Caco-2 (cell line): ENCODE measurements around the gene EGFL8. TPM values are rescaled to one million over a fixed set of nuclear protein-coding genes. Genes with fewer than 3 reads are reported as not detected.

Experiments
- BruUV-seq: library from RNA; stranded (reverse); fragments of 400-500 nt; replicated peaks from 2 replicates; lab custom pipeline; 2021; lab: Mats Ljungman, UMichigan
- CTCF ChIA-PET: fragments of 300-600 bp; sonication (Branson Sonifier 250); formaldehyde crosslinking; loops from one replicate; lab custom pipeline; 2022; ENCODE audit warnings: antibody characterized with exemption; lab: Charles Lee
- POLR2A ChIA-PET: fragments of 300-600 bp; sonication (Branson Sonifier 250); formaldehyde crosslinking; loops from one replicate; lab custom pipeline; 2022; ENCODE audit warnings: antibody characterized with exemption; lab: Charles Lee
- DNase-seq, 2 experiments: peaks; one replicate each; pipeline versions ENCODE4 v3.0.0 to v3.0.0-alpha.2; 2020 to 2022
- H3K27me3 ChIP-seq: replicated peaks from 2 replicates; pipeline ENCODE4 v1.6.0; 2011; ENCODE audit warnings: low read length; ENCODE audit not compliant: control insufficient read depth, insufficient read depth
- H3K36me3 ChIP-seq: 2 replicates; pipeline ENCODE4 v1.5.1; 2011; ENCODE audit warnings: low read length; ENCODE audit not compliant: control insufficient read depth, insufficient read depth
- H3K4me1 ChIP-seq: fragments of 250-450 bp; sonication (Bioruptor Pico); 2 replicates; pipeline ENCODE4 v1.5.1; 2020; ENCODE audit warnings: mild to moderate bottlenecking
- H3K4me3 ChIP-seq: 2 replicates; pipeline ENCODE4 v1.5.1; 2011; ENCODE audit warnings: low read depth, mild to moderate bottlenecking, control low read depth, low read length
- H3K9me3 ChIP-seq: fragments of 250-450 bp; sonication (Bioruptor Pico); 2 replicates; pipeline ENCODE4 v1.5.1; 2020; ENCODE audit warnings: mild to moderate bottlenecking, moderate library complexity
- H3K27ac Mint-ChIP-seq: one replicate; pipeline ENCODE4 v1.8.0; 2022; ENCODE audit warnings: mixed read lengths; ENCODE audit not compliant: unreplicated experiment
- H3K27me3 Mint-ChIP-seq: one replicate; pipeline ENCODE4 v1.8.0; 2022; ENCODE audit warnings: mixed read lengths; ENCODE audit not compliant: insufficient read depth, unreplicated experiment
- H3K36me3 Mint-ChIP-seq: one replicate; pipeline ENCODE4 v1.8.0; 2022; ENCODE audit warnings: mild to moderate bottlenecking, mixed read lengths; ENCODE audit not compliant: insufficient read depth, unreplicated experiment
- H3K4me1 Mint-ChIP-seq: one replicate; pipeline ENCODE4 v1.8.0; 2022; ENCODE audit warnings: low read depth, mixed read lengths; ENCODE audit not compliant: unreplicated experiment
- H3K4me3 Mint-ChIP-seq: one replicate; pipeline ENCODE4 v1.8.0; 2022; ENCODE audit warnings: mild to moderate bottlenecking, moderate library complexity, mixed read lengths; ENCODE audit not compliant: unreplicated experiment
- H3K9me3 Mint-ChIP-seq: one replicate; pipeline ENCODE4 v1.8.0; 2022; ENCODE audit warnings: mixed read lengths; ENCODE audit not compliant: unreplicated experiment
- intact Hi-C: fragments of 100-400 bp; cut with micrococcal nuclease; formaldehyde crosslinking; loops from one replicate; pipeline ENCODE4 v1.10.0; 2022; ENCODE audit not compliant: unreplicated experiment
- total RNA-seq: library from RNA; stranded (reverse); gene quantifications from 2 replicates; pipeline ENCODE4 v1.2.3, GENCODE V29; 2022
- TF ChIP-seq, protein P1 (sequence below), 2 experiments: fragments of 200-600 bp in 1 of 2; IDR thresholded peaks; 1 replicate in 1 of 2; 2 replicates in 1 of 2; pipeline versions ENCODE4 v1.5.1 to v1.8.0; 2011 to 2022; ENCODE audit warnings: antibody characterized with exemption in 1 of 2, control low read depth in 1 of 2, inconsistent platforms in 1 of 2, low read depth in 1 of 2, low read length in 1 of 2, mild to moderate bottlenecking in 1 of 2, moderate library complexity in 1 of 2; ENCODE audit not compliant: insufficient read depth in 1 of 2, severe bottlenecking in 1 of 2, unreplicated experiment in 1 of 2

EGFL8 gene
- total RNA-seq, 1 experiment from 2014 or later: 45.0 TPM

GRCh38 chr6:32175711-32176475 lies 11.5 kb downstream of the EGFL8 start, which contains the start of gene AGPAT1:
Gene AGPAT1 (minus strand): TSS chr6:32176084. CDS start chr6:32171496, 4,588 bp downstream.
- DNase-seq: peak; percentile 97 to 98
- no TSS peak for BruUV-seq
- peaks cover 43% of the 10 kb centered on the region for H3K36me3 Mint-ChIP-seq

DNA sequence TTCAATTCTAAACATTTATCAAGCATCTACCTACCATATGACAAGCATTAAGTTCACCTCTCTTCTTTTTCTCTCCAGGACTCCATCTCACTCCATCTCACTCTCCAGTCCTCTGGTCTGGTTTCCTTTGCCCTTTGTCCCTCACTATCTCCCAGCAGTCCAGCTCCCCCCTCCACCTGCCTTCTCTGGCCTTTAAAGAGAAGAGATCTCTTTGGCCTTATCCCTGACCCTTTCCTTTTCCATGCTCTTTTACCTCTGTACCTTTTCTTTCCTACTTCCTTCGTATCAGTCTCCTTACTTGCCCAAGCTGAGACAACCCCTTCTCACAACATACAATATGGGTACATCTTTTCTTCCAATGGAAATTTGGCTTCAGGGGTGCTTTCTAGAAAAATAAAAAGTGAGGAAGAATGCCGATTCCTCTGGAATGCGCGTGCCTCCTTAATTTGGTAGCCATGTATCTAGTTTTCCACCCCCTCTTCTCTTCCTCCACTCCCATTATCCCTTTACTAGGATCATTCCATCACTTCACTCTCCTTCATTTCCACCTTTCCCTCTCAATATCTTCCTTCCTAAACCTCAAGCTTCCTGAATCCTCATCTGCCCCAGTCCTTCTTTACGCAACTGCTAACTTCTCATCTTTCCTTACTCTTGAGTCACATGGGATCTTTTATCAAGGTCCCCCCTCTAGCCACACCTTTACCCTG lies 12.2 kb downstream of the EGFL8 start:
- Histone ChIP-seq H3K9me3 (no peaks in the 10 kb centered on the region), H3K4me1 (peaks cover 22% of the 10 kb centered on the region), H3K4me3 (peak overlapping the region; percentile 87), H3K27me3 (no peaks in the 10 kb centered on the region), H3K36me3 (peaks cover 1% of the 10 kb centered on the region)
- peak overlapping the region; percentile 81 for H3K4me3 Mint-ChIP-seq
- DNase-seq: no peak
- H3K27me3 Mint-ChIP-seq: no peaks in the 10 kb centered on the region
- POLR2A ChIA-PET: interaction anchor here (0.6 to 1.4 kb wide), 4 partner anchors 14 to 795 kb away, joined by 3 to 29 read pairs (median 4); partner anchors contain the start of genes FKBPL and PBX2
- H3K36me3 Mint-ChIP-seq: peaks cover 38% of the 10 kb centered on the region
- CTCF ChIA-PET: interaction anchor here (1.2 to 2.1 kb wide), 4 partner anchors 9 to 83 kb away, joined by 3 to 24 read pairs (median 4); partner anchors contain the start of gene PBX2
- TF ChIP-seq, protein P1, sequence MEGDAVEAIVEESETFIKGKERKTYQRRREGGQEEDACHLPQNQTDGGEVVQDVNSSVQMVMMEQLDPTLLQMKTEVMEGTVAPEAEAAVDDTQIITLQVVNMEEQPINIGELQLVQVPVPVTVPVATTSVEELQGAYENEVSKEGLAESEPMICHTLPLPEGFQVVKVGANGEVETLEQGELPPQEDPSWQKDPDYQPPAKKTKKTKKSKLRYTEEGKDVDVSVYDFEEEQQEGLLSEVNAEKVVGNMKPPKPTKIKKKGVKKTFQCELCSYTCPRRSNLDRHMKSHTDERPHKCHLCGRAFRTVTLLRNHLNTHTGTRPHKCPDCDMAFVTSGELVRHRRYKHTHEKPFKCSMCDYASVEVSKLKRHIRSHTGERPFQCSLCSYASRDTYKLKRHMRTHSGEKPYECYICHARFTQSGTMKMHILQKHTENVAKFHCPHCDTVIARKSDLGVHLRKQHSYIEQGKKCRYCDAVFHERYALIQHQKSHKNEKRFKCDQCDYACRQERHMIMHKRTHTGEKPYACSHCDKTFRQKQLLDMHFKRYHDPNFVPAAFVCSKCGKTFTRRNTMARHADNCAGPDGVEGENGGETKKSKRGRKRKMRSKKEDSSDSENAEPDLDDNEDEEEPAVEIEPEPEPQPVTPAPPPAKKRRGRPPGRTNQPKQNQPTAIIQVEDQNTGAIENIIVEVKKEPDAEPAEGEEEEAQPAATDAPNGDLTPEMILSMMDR (IDR thresholded peaks at IDR 0.05; ENCODE audit: insufficient read depth in 1 of 2, low read depth in 1 of 2, low read length in 1 of 2, severe bottlenecking in 1 of 2, unreplicated experiment in 1 of 2): no peak
- H3K4me1 Mint-ChIP-seq: peaks cover 46% of the 10 kb centered on the region
- TSS peak; percentile 63 for BruUV-seq
- peak overlapping the region; percentile 94 for H3K27ac Mint-ChIP-seq
- intact Hi-C loops: loop anchor here (1.0 kb wide), 1 partner anchor 19 kb away; no protein-coding TSS in a partner anchor
- H3K9me3 Mint-ChIP-seq: no peaks in the 10 kb centered on the region

More at GRCh38 chr6:32175711-32176475, 11.5 kb downstream of the EGFL8 start, which contains the start of gene AGPAT1:
- TF ChIP-seq, protein P1 (IDR thresholded peaks at IDR 0.05; ENCODE audit: insufficient read depth in 1 of 2, low read depth in 1 of 2, low read length in 1 of 2, severe bottlenecking in 1 of 2, unreplicated experiment in 1 of 2): no peak
- Histone ChIP-seq H3K36me3 (no peaks in the 10 kb centered on the region; the same call in 1 of the 2 replicates), H3K4me3 (peak within 1 kb of the TSS; percentile 87), H3K4me1 (peaks cover 22% of the 10 kb centered on the region), H3K27me3 (no peaks in the 10 kb centered on the region), H3K9me3 (no peaks in the 10 kb centered on the region)
- ChIA-PET POLR2A (interaction anchor here (0.6 to 1.0 kb wide), 3 partner anchors 20 to 796 kb away, joined by 3 to 6 read pairs (median 4); partner anchors contain the start of gene FKBPL), CTCF (interaction anchor here (1.3 to 2.1 kb wide), 2 partner anchors 8 to 20 kb away, joined by 3 to 24 read pairs; no protein-coding TSS in a partner anchor)
- peak within 1 kb of the TSS; percentile 81 for H3K4me3 Mint-ChIP-seq
- H3K27me3 Mint-ChIP-seq: no peaks in the 10 kb centered on the region
- intact Hi-C loops: no loop called here
- H3K27ac Mint-ChIP-seq: peak within 1 kb of the TSS; percentile 94
- peaks cover 46% of the 10 kb centered on the region for H3K4me1 Mint-ChIP-seq
- H3K9me3 Mint-ChIP-seq: no peaks in the 10 kb centered on the region
